ENCODE data around the gene PLAGL2.
A peak's percentile ranks its signal among the peaks of the same experiment; 100 is the strongest.

The PLAGL2 gene

DNA sequence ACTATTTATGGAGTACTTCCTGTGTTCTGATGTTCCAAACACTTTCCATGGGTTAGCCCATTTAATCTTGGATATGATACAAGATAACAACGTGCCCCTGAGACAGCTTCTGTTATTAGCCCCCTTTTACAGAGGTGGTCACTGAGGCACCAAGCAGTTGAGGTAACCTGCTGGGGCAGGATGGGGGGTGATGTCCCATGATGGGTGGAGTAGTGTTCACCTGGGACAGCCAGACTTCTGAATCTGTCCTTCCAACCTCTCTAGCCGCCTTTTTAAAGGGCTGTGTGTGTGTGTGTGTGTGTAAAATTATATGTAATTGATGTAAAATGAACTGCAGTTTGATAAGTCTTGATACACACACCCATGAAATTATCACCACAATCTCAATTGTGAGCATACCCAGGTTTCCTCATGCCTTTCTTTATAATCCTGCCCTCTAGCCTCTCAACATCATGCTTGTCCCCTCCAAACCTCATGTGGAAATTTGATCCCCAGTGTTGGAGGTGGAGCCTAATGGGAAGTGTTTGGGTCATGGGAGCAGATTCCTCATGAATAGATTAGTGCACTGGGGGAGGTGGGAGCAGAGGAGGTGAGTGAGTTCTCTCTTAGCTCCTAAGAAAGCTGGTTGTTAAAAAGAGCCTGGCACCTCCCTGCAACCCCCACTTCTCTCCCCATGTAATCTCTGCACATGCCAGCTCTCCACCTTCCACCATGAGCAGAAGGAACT, 39.2 kb downstream of the PLAGL2 start:
- Histone ChIP-seq H3K9ac (ENCODE audit: insufficient read length, low read depth) (no peak overlapping the region), H3K4me3 (ENCODE audit: insufficient read length, low read depth) (no peak overlapping the region), H3K36me3 (ENCODE audit: insufficient read depth, insufficient read length, low read length) (peaks cover 34% of the 10 kb centered on the region), H3K9me3 (ENCODE audit: insufficient read depth, low read length) (no peaks in the 10 kb centered on the region), H3K4me1 (ENCODE audit: insufficient read depth, insufficient read length) (peaks cover 3% of the 10 kb centered on the region), H3K27me3 (ENCODE audit: insufficient read depth, insufficient read length) (no peaks in the 10 kb centered on the region)
- TF ChIP-seq SUZ12 (IDR thresholded peaks at IDR 0.05; ENCODE audit: extremely low read depth, insufficient read depth, insufficient read length) (no peak), YY1 (IDR thresholded peaks at IDR 0.05; ENCODE audit: insufficient read depth, insufficient read length) (no peak), ZNF274 (IDR thresholded peaks at IDR 0.05; ENCODE audit: low read depth, low read length) (no peak)
- peak; percentile 28 for DNase-seq (ENCODE audit: low read depth, low spot score)

DNA sequence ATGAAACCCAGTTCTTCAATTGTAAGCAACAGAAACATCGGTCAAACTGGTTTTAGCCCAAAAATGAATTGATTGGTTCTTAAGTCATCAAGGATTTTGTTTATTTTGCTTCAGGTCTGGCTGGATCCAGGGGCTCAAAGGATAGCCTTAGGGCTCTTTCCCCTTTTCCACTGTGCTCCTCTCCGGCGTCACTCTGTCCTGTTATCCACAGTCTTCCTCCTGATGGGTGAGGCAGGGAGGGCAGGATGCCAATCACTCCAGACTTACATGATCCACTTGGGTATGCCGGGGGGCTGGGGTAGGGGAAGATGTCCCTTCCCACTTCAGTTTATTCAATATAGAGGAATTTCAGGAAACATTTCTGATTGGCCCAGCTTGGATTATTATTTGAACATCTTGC, 40.0 kb downstream of the PLAGL2 start:
- no peak overlapping the region for H3K4me3 ChIP-seq (ENCODE audit: insufficient read length, low read depth)
- TF ChIP-seq ZNF274 (IDR thresholded peaks at IDR 0.05; ENCODE audit: low read depth, low read length) (no peak), YY1 (IDR thresholded peaks at IDR 0.05; ENCODE audit: insufficient read depth, insufficient read length) (no peak), SUZ12 (IDR thresholded peaks at IDR 0.05; ENCODE audit: extremely low read depth, insufficient read depth, insufficient read length) (no peak)

DNA sequence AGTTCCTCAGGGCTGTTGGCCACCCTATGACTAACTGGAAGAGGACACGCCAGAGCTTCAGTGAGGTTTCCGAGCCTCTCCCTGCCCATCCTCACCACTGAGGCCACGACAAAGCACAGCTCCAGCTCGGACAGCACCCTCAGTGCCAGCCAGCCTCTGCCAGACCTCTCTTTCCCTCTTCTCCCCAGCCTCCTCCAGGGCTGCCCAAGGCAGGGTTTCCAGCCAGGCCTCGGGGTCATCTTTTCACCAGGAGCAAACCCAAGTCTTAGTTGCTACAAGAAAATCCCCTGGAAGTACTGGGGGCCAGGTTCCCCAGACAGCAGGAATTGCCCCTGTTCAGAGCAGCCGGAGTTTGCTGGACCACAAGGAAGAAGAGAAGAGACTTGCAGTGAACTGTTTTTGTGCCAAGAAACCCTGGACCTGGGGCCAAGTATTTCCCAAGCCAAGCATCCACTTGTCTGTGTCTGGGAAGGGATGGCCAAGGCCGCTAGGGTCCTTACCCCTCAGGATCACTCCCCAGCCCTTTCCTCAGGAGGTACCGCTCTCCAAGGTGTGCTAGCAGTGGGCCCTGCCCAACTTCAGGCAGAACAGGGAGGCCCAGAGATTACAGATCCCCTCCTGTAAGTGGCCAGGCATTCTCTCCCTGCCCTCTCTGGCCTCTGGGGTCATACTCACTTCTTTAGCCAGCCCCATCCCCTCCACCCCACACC, 41.6 kb downstream of the PLAGL2 start:
- H3K4me1 ChIP-seq (ENCODE audit: insufficient read depth, insufficient read length): peaks cover 3% of the 10 kb centered on the region
- H3K4me3 ChIP-seq (ENCODE audit: insufficient read length, low read depth): no peak overlapping the region
- no peak for TF ChIP-seq ZNF274 (IDR thresholded peaks at IDR 0.05; ENCODE audit: low read depth, low read length)
- no peak for TF ChIP-seq YY1 (IDR thresholded peaks at IDR 0.05; ENCODE audit: insufficient read depth, insufficient read length)
- no peak for TF ChIP-seq SUZ12 (IDR thresholded peaks at IDR 0.05; ENCODE audit: extremely low read depth, insufficient read depth, insufficient read length)
- no peaks in the 10 kb centered on the region for H3K9me3 ChIP-seq (ENCODE audit: insufficient read depth, low read length)
- H3K27me3 ChIP-seq (ENCODE audit: insufficient read depth, insufficient read length): no peaks in the 10 kb centered on the region
- no peak overlapping the region for H3K9ac ChIP-seq (ENCODE audit: insufficient read length, low read depth)
- no peak for DNase-seq (ENCODE audit: low read depth, low spot score)
- peaks cover 49% of the 10 kb centered on the region for H3K36me3 ChIP-seq (ENCODE audit: insufficient read depth, insufficient read length, low read length)

More for the DNA sequence above, 40.0 kb downstream of the PLAGL2 start:
- no peaks in the 10 kb centered on the region for H3K27me3 ChIP-seq (ENCODE audit: insufficient read depth, insufficient read length)
- H3K36me3 ChIP-seq (ENCODE audit: insufficient read depth, insufficient read length, low read length): peaks cover 35% of the 10 kb centered on the region
- DNase-seq (ENCODE audit: low read depth, low spot score): no peak
- H3K9ac ChIP-seq (ENCODE audit: insufficient read length, low read depth): no peak overlapping the region
- no peaks in the 10 kb centered on the region for H3K9me3 ChIP-seq (ENCODE audit: insufficient read depth, low read length)
- H3K4me1 ChIP-seq (ENCODE audit: insufficient read depth, insufficient read length): peaks cover 3% of the 10 kb centered on the region

DNA sequence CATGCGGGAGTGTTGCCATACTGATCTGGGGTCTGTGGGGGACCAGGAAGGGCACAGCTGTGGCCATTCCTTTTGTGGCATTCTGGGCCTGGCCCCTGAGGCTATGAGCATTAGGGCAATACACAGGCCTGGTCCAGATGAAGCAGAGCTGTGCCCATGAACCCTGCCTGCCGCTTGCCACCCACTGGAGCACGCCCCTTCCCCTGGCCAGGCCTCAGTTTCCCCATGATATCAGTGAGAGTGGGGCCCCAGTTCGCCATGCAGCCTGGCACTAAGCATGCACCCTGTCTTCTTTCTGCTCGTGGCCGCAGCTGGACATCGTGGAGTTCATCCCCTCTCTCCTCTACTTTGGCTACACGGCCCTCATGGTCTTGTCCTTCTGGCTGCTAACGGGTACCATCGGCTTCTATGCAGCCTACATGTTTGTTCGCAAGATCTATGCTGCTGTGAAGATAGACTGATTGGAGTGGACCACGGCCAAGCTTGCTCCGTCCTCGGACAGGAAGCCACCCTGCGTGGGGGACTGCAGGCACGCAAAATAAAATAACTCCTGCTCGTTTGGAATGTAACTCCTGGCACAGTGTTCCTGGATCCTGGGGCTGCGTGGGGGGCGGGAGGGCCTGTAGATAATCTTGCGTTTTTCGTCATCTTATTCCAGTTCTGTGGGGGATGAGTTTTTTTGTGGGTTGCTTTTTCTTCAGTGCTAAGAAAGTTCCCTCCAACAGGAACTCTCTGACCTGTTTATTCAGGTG, 42.4 kb downstream of the PLAGL2 start:
- H3K36me3 ChIP-seq (ENCODE audit: insufficient read depth, insufficient read length, low read length): peaks cover 55% of the 10 kb centered on the region

DNA sequence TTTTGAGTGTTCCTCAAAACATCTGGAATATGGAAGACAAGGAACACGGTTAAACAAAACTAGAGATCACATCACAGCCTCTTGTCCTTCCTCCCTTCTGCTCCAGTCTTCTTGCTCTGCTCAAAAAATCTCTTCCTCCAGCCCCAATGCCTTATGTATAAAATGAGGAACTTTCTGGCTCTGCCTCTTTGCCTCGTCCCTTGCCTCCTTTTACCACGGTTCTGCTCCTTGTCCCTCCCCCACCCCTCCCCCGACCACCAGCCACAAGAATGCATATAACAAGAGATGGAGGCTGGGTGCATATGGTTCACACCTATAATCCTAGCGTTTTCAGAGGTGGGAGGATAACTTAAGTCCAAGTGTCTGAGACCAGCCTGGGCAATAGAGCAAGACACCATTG, 43.6 kb downstream of the PLAGL2 start:
- TF ChIP-seq YY1 (IDR thresholded peaks at IDR 0.05; ENCODE audit: insufficient read depth, insufficient read length) (no peak), SUZ12 (IDR thresholded peaks at IDR 0.05; ENCODE audit: extremely low read depth, insufficient read depth, insufficient read length) (no peak), ZNF274 (IDR thresholded peaks at IDR 0.05; ENCODE audit: low read depth, low read length) (no peak)
- H3K36me3 ChIP-seq (ENCODE audit: insufficient read depth, insufficient read length, low read length): peaks cover 67% of the 10 kb centered on the region
- DNase-seq (ENCODE audit: low read depth, low spot score): no peak

More for the DNA sequence above, 42.4 kb downstream of the PLAGL2 start:
- DNase-seq (ENCODE audit: low read depth, low spot score): no peak
- H3K4me3 ChIP-seq (ENCODE audit: insufficient read length, low read depth): no peak overlapping the region
- peaks cover 3% of the 10 kb centered on the region for H3K4me1 ChIP-seq (ENCODE audit: insufficient read depth, insufficient read length)
- no peak overlapping the region for H3K9ac ChIP-seq (ENCODE audit: insufficient read length, low read depth)
- no peaks in the 10 kb centered on the region for H3K27me3 ChIP-seq (ENCODE audit: insufficient read depth, insufficient read length)
- no peak for TF ChIP-seq SUZ12 (IDR thresholded peaks at IDR 0.05; ENCODE audit: extremely low read depth, insufficient read depth, insufficient read length)
- no peak for TF ChIP-seq YY1 (IDR thresholded peaks at IDR 0.05; ENCODE audit: insufficient read depth, insufficient read length)
- TF ChIP-seq ZNF274 (IDR thresholded peaks at IDR 0.05; ENCODE audit: low read depth, low read length): no peak
- H3K9me3 ChIP-seq (ENCODE audit: insufficient read depth, low read length): no peaks in the 10 kb centered on the region

DNA sequence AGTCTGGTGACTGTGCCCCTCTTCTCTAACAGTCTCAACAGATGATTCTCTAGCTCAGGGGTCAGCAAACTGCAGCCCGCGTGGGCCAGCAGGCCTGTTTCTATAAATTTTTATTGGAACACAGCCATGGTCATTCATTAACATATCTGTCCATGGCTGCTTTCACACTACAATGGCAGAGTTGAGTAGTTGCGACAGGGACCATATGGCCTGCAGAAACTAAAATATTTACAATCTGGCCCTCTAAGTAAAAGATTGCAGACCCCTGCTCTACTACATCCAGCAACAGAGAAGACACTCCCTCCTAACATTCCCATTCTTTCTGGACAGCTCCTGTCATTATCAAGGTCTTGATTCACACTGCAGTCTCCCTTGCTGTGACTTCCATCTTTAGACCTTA, 45.2 kb downstream of the PLAGL2 start:
- TF ChIP-seq SUZ12 (IDR thresholded peaks at IDR 0.05; ENCODE audit: extremely low read depth, insufficient read depth, insufficient read length) (no peak), ZNF274 (IDR thresholded peaks at IDR 0.05; ENCODE audit: low read depth, low read length) (no peak), YY1 (IDR thresholded peaks at IDR 0.05; ENCODE audit: insufficient read depth, insufficient read length) (no peak)
- Histone ChIP-seq H3K27me3 (ENCODE audit: insufficient read depth, insufficient read length) (no peaks in the 10 kb centered on the region), H3K36me3 (ENCODE audit: insufficient read depth, insufficient read length, low read length) (peaks cover 80% of the 10 kb centered on the region), H3K4me1 (ENCODE audit: insufficient read depth, insufficient read length) (no peaks in the 10 kb centered on the region), H3K4me3 (ENCODE audit: insufficient read length, low read depth) (no peak overlapping the region), H3K9me3 (ENCODE audit: insufficient read depth, low read length) (no peaks in the 10 kb centered on the region), H3K9ac (ENCODE audit: insufficient read length, low read depth) (no peak overlapping the region)
- DNase-seq (ENCODE audit: low read depth, low spot score): no peak

More for the DNA sequence above, 43.6 kb downstream of the PLAGL2 start:
- Histone ChIP-seq H3K9ac (ENCODE audit: insufficient read length, low read depth) (no peak overlapping the region), H3K4me3 (ENCODE audit: insufficient read length, low read depth) (no peak overlapping the region), H3K9me3 (ENCODE audit: insufficient read depth, low read length) (no peaks in the 10 kb centered on the region), H3K4me1 (ENCODE audit: insufficient read depth, insufficient read length) (peaks cover 3% of the 10 kb centered on the region), H3K27me3 (ENCODE audit: insufficient read depth, insufficient read length) (no peaks in the 10 kb centered on the region)

Data from NT2/D1 (cell line).